ENCODE measurements around the gene LDHD.
"Not testable (repeated sequence)": the region's sequence is repeated elsewhere in the genome, so short reads cannot be mapped to it uniquely, and the experiment has no call there.

Gene LDHD

DNA sequence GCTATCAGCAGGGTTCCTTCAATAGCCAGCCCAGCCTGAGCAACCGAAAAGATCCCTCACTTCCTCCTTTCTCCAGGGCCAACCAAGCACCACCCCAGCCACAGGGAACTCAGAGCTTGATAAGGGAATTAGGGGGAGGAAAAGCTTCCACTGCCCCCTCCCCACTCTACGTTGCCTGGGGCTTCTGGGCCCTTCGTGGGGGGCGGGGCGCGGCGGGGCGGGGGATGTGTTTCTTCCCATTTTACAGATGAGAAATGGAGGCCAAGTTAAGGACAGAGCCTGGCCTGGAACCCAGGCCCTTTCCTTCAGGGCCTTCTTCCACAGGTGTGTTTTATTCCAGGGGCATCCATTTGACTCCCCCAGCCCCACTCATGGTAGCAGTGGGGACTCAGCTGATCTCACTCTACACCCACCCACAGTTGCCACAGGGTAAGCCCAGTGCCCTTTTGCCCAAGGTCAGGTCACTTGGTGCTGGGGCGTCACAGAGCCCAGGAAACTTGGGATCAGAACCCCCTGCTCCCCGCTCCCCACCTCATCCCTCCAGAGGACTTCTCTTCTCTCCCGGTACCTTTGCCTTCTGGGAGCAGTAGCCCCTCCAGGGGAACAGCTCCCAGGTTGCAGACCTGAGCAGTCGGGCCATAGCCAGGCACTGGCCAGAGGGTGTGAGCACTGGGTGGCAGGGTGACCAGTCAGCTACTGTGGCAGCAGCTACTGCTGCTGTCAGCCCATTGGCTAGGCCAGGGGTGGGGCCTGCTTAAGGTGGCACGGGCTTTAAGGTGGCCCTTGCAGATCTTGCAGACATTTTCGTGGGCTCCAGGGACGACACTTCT lies at the start of gene LDHD:
Gene LDHD, minus strand, starts transcription at position 700 of the 830 bp plus-strand sequence. Its CDS starts 60 bp downstream, at position 640.
- DNase-seq = no peak

DNA sequence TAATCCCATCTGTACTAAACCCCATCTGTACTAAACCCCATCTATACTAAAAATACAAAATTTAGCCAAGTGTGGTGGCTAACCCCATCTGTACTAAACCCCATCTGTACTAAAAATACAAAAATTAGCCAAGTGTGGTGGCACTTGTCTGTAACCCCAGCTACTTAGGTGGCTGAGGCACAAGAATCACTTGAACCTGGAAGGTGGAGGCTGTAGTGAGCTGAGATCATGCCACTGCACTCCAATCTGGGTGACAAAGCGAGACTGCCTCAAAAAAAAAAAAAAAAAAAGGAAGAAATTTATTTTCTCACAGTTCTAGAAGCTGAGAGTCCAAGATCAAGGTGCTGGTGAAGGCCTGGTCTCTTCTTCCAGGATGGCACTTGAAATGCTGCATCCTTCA lies 43.8 kb upstream of the LDHD start:
- no peak for DNase-seq

DNA sequence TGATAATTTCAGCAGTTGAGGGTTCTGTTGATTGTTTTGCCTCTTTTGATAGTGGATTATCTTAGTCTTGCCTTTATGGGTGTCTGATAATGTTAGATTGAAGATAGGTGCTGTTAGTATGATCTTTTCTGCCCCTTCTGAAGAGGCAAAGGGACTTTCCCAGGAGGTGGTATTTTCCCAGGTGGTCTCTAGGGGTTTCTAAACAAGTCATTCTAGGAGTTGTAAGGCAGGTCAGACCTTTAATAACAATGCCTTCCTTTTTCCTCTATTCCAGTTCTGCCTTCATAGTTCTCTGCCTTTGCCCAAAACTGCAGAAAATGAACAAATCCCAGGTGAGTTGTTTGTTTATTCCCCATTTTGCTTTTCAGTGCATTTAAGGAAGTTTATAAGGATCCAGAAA lies 36.1 kb upstream of the LDHD start:
- DNase-seq = no peak

DNA sequence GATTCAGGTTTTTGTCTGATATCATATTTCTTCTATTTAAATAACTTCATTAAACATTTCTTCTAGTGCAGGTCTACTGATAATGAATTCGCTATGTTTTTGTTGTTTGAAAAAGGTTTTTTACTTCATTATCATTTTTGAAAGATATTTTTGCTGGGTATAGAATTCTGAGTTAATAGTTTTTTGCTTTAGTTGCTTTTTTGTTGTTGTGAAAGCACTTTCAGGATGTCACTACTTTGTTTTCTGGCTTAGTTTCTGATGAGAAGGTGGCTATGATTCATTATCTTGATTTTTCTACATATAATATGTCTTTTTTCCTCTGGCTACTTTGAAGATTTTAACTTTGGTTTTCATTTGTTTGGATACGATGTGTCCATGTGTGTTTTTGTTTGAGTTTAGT lies 35.2 kb upstream of the LDHD start:
- DNase-seq = no peak

DNA sequence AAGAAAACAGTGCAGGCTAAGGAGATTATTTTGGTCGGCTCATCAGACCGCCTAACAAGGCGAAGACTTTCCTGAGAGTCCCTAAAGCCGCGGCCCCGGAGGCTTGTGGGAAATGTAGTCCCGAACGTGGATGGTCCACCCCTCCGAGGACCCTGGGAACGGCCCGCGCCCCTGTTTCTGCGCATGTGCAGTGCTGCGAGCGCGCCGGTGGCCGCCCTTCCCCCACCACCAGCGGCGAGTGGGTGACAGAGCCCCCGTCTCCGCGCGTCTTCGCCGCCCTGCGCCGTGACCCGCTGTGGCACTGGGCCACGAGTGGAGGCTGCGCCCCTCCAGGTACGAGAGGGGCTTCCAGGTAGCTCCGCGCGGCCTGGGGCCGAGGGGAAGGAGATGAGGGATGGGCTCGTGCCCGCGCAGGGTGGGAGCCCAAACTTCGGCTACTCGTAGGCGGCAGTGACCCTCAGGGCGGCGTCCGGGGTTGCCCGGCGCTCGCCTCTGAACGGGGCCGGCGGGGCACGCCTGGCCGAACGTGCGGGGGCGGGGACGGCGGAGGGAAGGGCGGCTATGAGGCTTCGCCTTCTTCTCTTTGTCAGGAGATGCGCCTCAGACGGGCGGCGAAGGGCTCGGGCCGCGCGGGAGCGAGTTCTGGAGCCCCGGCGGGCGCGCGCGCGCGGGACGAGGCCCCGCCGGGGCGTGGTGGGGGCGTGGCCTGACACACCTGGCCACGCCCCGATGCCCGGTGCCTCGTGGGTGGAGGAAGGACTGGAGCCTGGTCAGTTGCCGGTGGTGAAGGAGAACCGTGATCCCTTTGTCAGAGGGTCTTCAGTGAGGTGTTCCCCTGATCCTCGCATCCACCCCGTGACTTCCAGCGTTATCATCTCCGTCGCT lies 32.0 kb upstream of the LDHD start, which contains the start of gene ZFP1:
Gene ZFP1, plus strand, starts transcription at position 214 of the 885 bp plus-strand sequence. CDS start 4,428 bp downstream, outside the sequence.
- DNase-seq = peak; percentile 95

DNA sequence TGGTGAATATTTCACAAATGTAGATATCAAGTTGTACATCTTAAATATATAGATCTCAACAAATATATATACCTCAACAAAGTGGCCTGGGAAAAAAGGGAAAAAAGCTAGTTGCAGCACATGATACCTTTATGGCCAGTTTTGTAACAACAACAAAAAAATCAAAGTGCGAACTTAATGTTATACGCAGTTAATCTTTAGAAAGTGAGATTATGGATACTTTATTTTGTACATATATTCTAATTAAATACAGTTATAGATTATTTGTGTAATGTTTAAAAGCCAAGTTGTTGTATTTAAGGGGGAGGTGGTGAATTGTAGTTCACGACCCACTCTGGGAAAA lies 31.4 kb upstream of the LDHD start:
- DNase-seq = no peak

DNA sequence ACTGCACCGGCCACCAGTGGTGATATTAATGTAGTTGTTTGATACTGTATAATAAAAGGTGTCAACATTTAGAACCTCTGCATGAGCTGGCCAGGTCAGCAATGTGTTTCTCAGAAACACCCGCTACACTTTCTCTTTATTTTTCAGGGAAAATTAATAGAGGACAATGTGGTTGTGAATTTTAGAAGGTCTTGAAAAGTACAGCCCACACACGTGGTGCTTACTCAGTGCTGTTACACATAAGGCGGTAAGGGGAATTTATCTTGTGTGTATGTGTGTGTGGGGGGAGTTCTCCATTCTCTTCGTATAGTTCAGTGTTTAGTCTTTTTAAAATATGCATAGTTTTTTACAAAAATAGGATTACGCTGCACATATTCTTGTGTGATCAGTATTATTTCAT lies 27.4 kb upstream of the LDHD start:
- no peak for DNase-seq

DNA sequence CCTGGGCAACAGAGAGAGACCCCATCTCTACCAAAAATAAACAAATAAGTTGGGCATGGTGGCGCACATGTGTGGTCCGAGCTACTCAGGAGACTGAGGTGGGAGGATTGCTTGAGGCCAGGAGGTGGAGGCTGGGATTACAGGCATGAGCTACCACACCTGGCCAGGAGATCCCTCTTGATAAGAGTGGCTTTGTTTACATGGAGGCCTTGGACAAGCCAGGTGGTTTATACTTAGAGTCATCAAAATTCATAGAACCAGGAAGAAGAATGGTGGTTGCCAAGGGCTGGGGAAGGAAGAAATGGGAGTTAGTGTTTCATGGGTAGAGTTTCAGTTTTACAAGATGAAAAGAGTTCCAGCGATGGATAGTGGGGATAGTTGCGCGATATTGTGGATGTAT lies 22.9 kb upstream of the LDHD start:
- DNase-seq = no peak

DNA sequence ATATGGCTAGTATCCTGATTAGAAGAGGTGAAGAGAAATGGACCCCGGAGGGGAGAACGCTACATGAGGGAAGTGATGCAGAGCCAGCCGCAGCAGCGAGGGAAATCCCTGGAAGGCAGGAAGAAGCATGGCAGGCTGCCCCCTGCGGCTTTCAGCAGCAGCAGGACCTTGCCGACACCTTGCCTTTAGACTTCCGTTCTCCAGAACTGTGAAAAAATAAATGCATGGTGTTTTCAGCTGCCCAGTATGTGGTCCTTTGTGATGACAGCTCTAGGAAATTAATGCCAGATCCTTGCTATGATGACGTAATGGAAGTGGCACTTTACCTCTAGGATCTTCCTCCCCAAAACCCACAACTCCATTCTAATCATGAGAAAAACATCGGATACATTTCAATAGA lies 22.1 kb upstream of the LDHD start:
- DNase-seq = no peak

DNA sequence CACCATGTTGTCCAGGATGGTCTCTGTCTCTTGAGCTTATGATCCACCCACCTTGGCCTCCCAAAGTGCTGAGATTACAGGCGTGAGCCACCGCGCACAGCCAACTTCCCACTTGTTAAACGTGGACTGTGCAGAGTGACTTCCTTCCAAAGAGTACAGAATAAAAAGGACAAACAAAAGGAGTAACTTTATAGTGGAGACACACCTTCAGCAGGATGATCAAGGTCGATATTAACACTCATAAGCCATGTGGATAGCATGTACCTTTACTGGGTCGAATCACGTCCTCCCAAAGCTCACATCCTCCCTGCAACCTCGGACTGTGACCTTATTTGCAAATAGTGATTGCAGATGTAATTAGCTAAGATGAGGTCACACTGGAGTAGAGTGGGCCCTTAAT lies 21.7 kb upstream of the LDHD start:
- no peak for DNase-seq

DNA sequence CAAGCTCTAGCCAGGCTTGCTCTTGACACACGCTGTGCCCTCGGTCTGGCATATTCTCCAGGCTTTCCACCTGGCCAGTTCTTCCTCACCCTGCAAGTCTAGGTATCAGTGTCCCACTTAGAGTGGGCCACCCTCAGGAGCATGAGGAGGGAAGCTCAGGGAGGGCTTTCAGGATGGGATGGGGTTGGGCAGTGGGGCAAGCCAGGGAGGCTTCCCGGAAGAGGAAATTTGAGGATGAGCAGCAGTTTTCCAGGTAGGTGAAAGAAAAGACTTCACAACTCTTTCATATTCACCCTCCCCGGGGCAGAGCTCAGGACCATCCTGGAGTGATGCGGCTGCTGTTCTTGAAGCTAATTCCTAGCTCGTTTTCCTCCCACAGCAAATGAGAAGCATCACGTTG lies 14.5 kb upstream of the LDHD start:
- no peak for DNase-seq

DNA sequence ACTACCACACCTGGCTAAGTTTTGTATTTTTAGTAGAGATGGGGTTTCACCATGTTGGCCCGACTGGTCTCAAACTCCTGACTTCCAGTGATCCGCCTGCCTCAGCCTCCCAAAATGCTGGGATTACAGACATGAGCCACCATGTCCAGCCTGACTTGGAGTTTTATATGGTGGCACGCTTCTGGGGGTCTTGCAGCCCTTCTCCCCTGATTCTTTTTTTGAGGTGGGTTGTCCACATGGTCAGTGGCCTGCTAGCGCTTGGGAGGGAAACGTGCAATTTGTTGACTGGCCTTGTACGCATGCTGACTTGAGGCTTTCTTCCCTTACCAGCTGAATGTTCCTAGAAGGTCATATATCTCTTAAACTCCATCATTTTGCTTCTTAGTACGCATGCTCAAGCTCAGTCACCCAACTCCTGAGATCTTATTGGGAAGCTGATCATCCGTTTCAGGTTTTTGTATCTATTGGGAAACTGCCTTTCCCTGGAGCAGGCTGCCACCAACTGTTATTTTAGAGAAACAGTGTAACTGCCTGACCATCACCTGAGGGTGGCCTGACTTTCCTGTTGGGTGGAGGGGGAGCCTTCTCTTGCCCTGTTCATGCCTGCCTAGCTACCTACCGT lies 13.7 kb upstream of the LDHD start:
- no peak for DNase-seq

DNA sequence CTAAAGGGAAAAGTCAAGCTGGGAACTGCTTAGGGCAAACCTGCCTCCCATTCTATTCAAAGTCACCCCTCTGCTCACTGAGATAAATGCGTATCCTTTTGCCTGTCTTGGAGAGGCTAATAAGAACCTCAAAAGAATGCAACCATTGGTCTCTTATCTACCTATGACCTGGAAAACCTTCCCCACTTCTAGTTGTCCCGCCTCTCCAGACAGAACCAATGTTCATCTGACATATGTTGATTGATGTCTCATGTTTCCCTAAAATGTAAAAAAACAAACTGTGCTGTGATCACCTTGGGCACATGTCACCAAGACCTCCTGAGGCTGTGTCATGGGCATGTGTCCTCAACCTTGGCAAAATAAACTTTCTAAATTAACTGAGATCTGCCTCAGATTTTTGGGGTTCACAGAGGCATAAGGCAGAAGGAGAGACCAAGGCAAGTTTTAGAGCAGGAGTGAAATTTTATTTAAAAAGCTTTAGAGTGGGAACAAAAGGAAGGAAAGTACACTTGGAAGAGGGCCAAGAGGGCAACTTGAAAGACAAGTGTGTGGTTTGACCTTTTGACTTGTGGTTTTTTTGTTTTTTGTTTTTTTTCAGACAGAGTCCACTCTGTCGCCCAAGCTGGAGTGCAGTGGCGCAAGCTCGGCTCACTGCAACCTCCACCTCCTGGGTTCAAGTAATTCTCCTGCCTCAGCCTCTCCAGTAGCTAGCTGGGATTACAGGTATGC lies 13.0 kb upstream of the LDHD start:
- not testable (repeated sequence) for DNase-seq

DNA sequence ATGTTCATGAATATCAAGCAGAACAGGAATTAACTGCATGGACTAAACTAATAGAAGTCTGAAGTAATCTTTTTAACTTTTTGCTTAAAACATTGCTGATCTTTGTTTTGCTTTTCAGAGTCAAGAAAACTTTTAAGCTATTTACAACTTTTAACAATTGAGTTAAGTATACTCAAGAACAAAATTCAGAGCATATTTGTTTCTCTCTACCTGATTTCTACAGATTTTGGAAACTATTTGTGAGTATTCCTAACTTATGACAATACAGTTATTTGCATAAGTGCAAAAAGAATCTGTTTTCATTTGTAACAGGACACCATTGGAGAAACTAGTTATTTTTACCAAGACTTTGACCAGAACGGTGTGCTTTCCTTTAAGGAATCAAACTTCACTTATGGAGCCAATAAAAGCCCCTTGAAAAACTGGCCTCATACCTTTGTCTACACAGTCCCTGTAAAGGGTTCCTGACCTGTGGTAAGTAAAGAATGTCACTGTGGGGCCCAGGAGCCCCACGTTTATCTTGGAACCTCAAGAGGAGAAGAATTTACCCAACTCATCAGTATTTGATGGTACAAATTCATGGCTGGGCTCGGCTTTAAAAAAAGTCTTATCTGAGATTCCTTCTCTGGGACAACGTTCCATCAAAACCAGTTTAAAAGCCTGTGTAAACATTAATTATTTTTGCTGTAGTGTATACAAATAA lies 11.3 kb upstream of the LDHD start:
- no peak for DNase-seq

DNA sequence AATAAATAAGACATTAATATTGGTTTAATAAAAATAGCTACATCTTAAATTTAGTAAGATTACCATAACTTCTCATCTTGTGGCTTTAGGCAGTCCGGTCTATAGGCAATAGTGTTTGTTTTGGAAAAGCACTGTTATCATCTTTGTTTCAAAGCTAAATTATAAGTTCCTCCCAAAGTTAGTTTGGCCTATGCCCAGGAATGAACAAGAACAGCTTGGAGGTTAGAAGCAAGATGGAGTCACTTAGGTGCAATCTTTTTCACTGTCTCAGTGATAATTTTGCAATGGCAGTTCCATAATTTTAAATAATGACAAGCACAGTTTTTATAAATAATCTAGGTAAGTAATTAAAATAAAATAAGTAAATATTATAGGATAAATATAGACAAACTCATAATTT lies 6.0 kb upstream of the LDHD start:
- no peak for DNase-seq

DNA sequence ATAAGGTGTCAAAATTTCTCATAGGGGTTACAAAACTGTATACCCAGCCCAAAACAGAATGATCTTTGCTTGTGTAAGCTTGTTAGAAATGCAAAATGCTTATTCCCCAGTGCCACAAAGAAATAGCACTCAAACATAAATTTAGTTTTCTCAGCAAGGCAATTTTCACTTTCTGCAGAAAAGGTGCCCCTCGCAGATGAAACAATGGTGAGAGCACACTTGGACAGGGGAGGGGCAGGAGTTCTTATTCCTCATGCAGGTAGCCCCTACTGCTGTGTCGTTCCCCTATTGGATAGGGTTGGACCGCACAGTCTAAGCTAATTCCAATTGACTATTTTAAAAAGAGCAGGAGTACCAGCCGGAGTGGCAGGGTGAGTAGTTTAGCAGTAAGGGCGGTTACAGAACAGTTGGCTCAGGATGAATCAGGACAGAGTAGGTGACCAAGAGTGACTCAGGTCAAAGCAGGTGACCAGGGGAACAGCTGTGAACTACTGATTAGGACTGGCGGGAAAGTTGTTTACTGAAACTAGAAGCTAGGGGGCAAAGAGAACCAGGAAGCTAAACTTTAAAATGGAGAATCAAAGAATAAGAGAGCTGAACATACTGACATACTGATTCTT lies 5.5 kb upstream of the LDHD start:
- no peak for DNase-seq

DNA sequence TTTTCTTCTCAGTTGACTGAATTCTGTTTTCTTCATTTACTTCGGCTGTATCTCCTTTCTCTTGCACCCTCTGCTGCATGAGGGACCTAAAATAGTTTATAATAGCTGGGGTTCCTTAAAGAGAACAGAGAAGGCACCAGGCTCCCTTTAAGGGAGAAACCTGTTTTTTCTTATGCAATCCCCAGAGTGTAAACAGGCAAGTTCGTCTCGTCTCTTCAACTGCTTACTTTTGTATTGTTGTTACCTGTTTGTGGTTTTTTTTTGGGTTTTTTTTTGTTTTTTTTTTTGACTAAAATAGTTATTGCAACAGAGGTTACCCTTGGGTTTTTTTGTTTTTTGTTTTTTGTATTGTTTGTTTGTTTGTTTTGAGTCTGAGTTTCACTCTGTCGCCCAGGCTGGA lies 3.7 kb upstream of the LDHD start:
- no peak for DNase-seq

DNA sequence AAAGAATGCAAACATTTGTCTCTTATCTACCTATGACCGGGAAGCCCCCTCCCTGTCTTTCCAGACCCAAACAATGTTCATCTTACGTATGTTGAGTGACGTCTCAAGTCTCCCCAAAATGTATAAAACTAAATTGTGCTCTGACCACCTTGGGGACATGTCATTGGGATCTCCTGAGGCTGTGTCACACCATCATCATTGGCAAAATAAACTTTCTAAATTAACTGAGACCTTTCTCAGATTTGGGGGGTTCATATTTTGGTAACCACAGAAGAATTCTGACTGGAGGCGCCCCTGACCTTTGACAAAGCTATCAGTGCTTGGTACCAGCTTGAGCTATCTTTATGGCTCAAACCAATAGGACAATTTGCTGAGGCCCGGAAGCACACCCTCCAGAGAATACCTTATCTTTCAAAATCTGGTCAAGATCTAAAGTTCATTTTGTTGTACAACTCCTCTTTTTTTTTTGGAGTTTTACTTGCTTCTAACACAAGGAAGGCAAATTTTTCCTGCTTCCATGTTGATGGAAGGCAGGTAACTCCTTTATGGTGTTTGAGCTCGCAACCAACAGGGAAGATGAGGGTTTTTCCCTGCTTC lies 2.5 kb upstream of the LDHD start:
- no peak for DNase-seq

DNA sequence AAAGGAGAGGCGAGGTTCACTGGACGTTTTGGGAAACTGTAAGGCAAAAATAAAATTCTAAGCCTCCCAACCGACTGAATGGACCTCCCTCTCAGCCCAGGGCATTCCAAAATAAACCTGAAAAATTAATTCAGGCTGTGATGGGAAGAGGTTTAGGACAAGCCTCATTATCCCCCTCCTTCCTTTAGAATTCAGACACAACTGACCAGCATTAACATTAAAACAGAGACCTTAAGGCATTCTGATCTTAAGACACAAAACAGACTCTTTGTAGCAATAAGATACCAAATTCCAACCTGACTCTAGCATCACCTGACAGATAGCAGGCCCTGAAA lies 298 bp upstream of the LDHD start:
- no peak for DNase-seq

DNA sequence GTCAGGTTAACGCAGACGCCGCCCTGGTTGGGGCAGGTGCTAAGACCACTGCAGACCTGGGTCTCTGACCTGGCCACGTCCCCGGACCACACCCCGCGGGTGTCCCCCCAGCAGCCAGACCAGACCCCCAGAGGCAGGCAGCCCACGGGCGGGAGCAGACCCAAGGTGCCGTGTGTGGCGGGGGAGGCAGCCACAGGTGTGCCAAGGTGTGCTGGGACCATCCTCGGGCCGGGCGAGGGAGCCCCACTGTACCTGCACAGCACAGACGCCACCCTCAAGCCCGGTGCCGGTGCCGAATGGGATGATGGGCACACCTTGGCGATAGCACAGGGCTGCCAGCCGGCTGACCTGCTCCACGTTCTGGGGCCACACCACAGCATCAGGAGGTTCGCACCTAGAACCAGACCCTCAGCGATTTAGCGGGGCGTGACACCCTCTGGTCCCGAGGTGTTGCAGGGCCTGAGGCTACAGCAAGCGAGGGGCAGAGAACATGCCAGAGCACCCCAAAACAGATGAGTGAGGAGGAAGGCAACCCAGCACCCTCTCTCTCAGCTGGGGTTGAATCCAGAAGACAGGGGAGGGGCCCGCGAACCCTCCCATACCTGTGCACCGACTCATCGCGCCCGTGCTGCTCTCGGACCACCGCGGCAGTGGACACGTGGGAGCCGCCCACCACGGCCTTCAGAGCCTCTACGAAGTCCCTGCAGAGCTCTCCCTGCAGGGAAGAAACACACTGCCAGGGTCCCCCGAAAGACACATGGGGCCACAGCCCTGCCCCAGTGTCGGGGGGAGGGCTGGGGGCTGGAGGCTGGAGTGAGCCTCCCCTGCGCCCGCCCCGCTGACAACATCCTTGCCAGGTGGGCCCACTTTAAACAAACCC lies 1.4 kb downstream of the LDHD start:
- no peak for DNase-seq

All from stimulated activated CD4-positive, alpha-beta T cell treated with anti-CD3 and anti-CD28 coated beads, Interleukin-2, amount 100 ng/mL, for 48 hours (primary cell).